HepG2 (cell line): ENCODE measurements around the gene NACC2. TPM values are rescaled to one million over a fixed set of nuclear protein-coding genes. Genes with fewer than 3 reads are reported as not detected.

Source experiments
- BRD4 ChIP-seq: sonication (generic); formaldehyde crosslinking; IDR thresholded peaks from 2 replicates; pipeline ENCODE4 v1.4.0; 2020; ENCODE audit warnings: missing genetic modification reagents
- MAFF ChIP-seq: IDR thresholded peaks from 2 replicates; pipeline ENCODE4 v1.6.1; 2011; ENCODE audit warnings: low read depth, low read length, improper control_type of control experiment
- MBNL3 ChIP-seq: fragments of 250-450 bp; sonication (Bioruptor Pico); conservative IDR thresholded peaks from 2 replicates; pipeline ENCODE4 v1.8.0; 2022; ENCODE audit warnings: mild to moderate bottlenecking, inconsistent platforms
- NR3C1 ChIP-seq: sonication (generic); formaldehyde crosslinking; IDR thresholded peaks from 2 replicates; pipeline ENCODE4 v1.4.0; 2020; ENCODE audit warnings: missing genetic modification reagents
- PCBP2 ChIP-seq: fragments of 200-400 bp; formaldehyde crosslinking; optimal IDR thresholded peaks from 2 replicates; pipeline ENCODE3; 2018; ENCODE audit warnings: low read length, low read depth; ENCODE audit not compliant: poor library complexity, severe bottlenecking
- PHF20 ChIP-seq: sonication (generic); formaldehyde crosslinking; IDR thresholded peaks from 2 replicates; pipeline ENCODE4 v1.5.0; 2020; ENCODE audit warnings: mild to moderate bottlenecking, missing genetic modification reagents
- PLRG1 ChIP-seq: fragments of 450-650 bp; conservative IDR thresholded peaks from 2 replicates; pipeline ENCODE4 v1.6.1; 2016
- RBM39 ChIP-seq: fragments of 200-400 bp; formaldehyde crosslinking; IDR thresholded peaks from one replicate; pipeline ENCODE4 v1.6.1; 2018; ENCODE audit warnings: antibody characterized with exemption, mild to moderate bottlenecking, low read depth, low read length; ENCODE audit not compliant: poor library complexity, severe bottlenecking
- RFX5 ChIP-seq: IDR thresholded peaks from 2 replicates; pipeline ENCODE4 v1.6.1; 2011; ENCODE audit warnings: low read depth, low read length, improper control_type of control experiment
- SMARCC2 ChIP-seq: fragments of 450-650 bp; IDR thresholded peaks from 2 replicates; pipeline ENCODE4 v1.6.1; 2017; ENCODE audit warnings: antibody characterized with exemption, mild to moderate bottlenecking
- TARDBP ChIP-seq: sonication (generic); formaldehyde crosslinking; IDR thresholded peaks from 2 replicates; pipeline ENCODE4 v1.8.0; 2022; ENCODE audit warnings: mild to moderate bottlenecking, missing genetic modification reagents
- ZNF24 ChIP-seq: fragments of 450-650 bp; IDR thresholded peaks from 2 replicates; pipeline ENCODE4 v1.6.1; 2017; ENCODE audit warnings: antibody characterized with exemption, mild to moderate bottlenecking
- ZNF333 ChIP-seq: sonication (generic); formaldehyde crosslinking; IDR thresholded peaks from 2 replicates; pipeline ENCODE4 v1.4.0; 2020; ENCODE audit warnings: mild to moderate bottlenecking, missing genetic modification reagents, borderline replicate concordance
- ZNF343 ChIP-seq: sonication (generic); formaldehyde crosslinking; IDR thresholded peaks from 2 replicates; pipeline ENCODE4 v1.4.0; 2020; ENCODE audit warnings: mild to moderate bottlenecking, missing genetic modification reagents
- ZNF790 ChIP-seq: sonication (generic); formaldehyde crosslinking; IDR thresholded peaks from 2 replicates; pipeline ENCODE4 v1.8.0; 2022; ENCODE audit warnings: missing genetic modification reagents, mild to moderate bottlenecking, borderline replicate concordance
- polyA plus RNA-seq, 8 experiments: library from polyadenylated mRNA; depleted of rRNA in 3 of 8; stranded (reverse) in 7 of 8; unstranded in 1 of 8; fragments of >200 nt; fragmentation: Illumina TruSeq in 4 of 8; extraction: Trizol in 4 of 8; gene quantifications; 2 replicates each; pipeline versions ENCODE4 v1.2.1 to v1.2.3, GENCODE V29; 2011 to 2016; ENCODE audit warnings: low read depth in 4 of 8, missing spikeins in 1 of 8, mixed read lengths in 1 of 8; ENCODE audit not compliant: insufficient read depth in 1 of 8
- total RNA-seq, 5 experiments: library from RNA; depleted of rRNA; stranded (reverse); fragments of >200 nt; fragmentation: Illumina TruSeq; extraction: Trizol; gene quantifications; 2 replicates each; pipeline ENCODE4 v1.2.3, GENCODE V29; 2016; ENCODE audit warnings: low read depth in 1 of 5
- TF ChIP-seq, protein P1 (sequence below): sonication (generic); formaldehyde crosslinking; IDR thresholded peaks from 2 replicates; pipeline ENCODE4 v1.5.0; 2020; ENCODE audit warnings: mild to moderate bottlenecking, missing genetic modification reagents
- TF ChIP-seq, protein P2 (sequence below): sonication (generic); formaldehyde crosslinking; IDR thresholded peaks from 2 replicates; pipeline ENCODE4 v1.5.1; 2020; ENCODE audit warnings: mild to moderate bottlenecking, missing genetic modification reagents, moderate library complexity
- TF ChIP-seq, protein P3 (sequence below): sonication (generic); formaldehyde crosslinking; IDR thresholded peaks from 2 replicates; pipeline ENCODE4 v1.5.0; 2020; ENCODE audit warnings: missing genetic modification reagents
- TF ChIP-seq, protein P4 (sequence below): IDR thresholded peaks from 2 replicates; pipeline ENCODE4 v1.6.1; 2018; ENCODE audit warnings: missing genetic modification reagents
- TF ChIP-seq, protein P5 (sequence below): sonication (generic); formaldehyde crosslinking; conservative IDR thresholded peaks from 2 replicates; pipeline ENCODE4 v1.5.0; 2020; ENCODE audit warnings: missing genetic modification reagents
- TF ChIP-seq, protein P6 (sequence below): sonication (generic); formaldehyde crosslinking; IDR thresholded peaks from 2 replicates; pipeline ENCODE4 v1.8.0; 2022; ENCODE audit warnings: mild to moderate bottlenecking, missing genetic modification reagents, borderline replicate concordance

NACC2 gene
- total and polyA plus RNA-seq, 2 of the 13 experiments (the other 11 are each of a cell fraction or from before 2014, with no cell fraction given) = 5.9 to 12.3 TPM

DNA sequence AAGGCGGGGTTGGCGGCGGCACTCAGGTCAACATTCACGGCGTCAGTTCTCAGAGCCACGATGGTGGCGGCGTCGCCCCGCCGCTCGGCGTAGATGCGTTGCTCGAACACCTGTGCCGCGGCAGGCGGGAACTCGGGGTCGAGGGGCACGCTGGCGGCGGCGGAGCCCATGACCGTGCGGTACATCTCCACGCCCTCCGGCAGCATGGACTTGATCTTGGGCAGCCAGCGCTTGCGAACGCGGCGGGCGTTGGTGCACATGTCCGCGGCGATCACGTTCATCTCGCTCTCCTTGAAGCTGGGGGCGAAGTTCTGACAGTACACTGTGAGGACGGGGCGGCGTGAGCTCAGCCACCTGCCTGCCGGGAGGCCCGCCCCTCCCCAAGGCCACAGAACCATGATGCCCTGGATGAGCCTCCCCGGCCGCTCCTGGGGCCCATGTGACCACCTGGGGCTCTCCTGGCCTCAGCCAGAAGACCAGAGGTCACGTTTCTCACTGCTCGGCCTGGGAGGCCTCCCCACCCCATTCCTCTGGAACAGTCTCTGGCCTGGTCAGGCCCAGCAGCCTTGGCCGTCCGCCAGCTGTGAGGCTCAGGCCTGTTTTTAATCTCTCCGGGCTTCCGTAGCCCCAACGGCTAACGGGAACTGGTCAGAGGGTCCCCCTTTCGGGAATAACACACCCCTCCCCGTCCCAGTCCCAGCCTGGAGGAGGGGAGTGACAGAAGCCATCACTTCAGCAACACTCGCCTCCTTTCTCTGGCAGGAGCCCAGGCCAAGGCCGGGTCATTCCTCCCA, 83.2 kb downstream of the NACC2 start (continued):
- TF ChIP-seq, protein P1, sequence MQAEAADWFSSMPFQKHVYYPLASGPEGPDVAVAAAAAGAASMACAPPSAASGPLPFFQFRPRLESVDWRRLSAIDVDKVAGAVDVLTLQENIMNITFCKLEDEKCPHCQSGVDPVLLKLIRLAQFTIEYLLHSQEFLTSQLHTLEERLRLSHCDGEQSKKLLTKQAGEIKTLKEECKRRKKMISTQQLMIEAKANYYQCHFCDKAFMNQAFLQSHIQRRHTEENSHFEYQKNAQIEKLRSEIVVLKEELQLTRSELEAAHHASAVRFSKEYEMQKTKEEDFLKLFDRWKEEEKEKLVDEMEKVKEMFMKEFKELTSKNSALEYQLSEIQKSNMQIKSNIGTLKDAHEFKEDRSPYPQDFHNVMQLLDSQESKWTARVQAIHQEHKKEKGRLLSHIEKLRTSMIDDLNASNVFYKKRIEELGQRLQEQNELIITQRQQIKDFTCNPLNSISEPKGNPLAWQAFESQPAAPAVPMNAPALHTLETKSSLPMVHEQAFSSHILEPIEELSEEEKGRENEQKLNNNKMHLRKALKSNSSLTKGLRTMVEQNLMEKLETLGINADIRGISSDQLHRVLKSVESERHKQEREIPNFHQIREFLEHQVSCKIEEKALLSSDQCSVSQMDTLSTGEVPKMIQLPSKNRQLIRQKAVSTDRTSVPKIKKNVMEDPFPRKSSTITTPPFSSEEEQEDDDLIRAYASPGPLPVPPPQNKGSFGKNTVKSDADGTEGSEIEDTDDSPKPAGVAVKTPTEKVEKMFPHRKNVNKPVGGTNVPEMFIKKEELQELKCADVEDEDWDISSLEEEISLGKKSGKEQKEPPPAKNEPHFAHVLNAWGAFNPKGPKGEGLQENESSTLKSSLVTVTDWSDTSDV = no peak
- TF ChIP-seq NR3C1 (CRISPR knock-in tag) (no peak), RBM39 (peak; percentile 19), BRD4 (CRISPR knock-in tag) (peak; percentile 75), SMARCC2 (no peak), ZNF790 (no peak), MAFF (no peak), PLRG1 (no peak), MBNL3 (no peak), TARDBP (CRISPR knock-in tag) (peak; percentile 92), ZNF333 (CRISPR knock-in tag) (peak; percentile 90; the same call in 1 of the 2 replicates), ZNF24 (no peak), RFX5 (no peak), PHF20 (CRISPR knock-in tag) (peak; percentile 66), ZNF343 (CRISPR knock-in tag) (peak; percentile 89), PCBP2 (no peak)
- TF ChIP-seq, protein P2, sequence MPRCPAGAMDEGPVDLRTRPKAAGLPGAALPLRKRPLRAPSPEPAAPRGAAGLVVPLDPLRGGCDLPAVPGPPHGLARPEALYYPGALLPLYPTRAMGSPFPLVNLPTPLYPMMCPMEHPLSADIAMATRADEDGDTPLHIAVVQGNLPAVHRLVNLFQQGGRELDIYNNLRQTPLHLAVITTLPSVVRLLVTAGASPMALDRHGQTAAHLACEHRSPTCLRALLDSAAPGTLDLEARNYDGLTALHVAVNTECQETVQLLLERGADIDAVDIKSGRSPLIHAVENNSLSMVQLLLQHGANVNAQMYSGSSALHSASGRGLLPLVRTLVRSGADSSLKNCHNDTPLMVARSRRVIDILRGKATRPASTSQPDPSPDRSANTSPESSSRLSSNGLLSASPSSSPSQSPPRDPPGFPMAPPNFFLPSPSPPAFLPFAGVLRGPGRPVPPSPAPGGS (CRISPR knock-in tag) = peak; percentile 95
- TF ChIP-seq, protein P3, sequence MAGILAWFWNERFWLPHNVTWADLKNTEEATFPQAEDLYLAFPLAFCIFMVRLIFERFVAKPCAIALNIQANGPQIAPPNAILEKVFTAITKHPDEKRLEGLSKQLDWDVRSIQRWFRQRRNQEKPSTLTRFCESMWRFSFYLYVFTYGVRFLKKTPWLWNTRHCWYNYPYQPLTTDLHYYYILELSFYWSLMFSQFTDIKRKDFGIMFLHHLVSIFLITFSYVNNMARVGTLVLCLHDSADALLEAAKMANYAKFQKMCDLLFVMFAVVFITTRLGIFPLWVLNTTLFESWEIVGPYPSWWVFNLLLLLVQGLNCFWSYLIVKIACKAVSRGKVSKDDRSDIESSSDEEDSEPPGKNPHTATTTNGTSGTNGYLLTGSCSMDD (CRISPR knock-in tag) = no peak
- TF ChIP-seq, protein P4, sequence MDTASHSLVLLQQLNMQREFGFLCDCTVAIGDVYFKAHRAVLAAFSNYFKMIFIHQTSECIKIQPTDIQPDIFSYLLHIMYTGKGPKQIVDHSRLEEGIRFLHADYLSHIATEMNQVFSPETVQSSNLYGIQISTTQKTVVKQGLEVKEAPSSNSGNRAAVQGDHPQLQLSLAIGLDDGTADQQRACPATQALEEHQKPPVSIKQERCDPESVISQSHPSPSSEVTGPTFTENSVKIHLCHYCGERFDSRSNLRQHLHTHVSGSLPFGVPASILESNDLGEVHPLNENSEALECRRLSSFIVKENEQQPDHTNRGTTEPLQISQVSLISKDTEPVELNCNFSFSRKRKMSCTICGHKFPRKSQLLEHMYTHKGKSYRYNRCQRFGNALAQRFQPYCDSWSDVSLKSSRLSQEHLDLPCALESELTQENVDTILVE (CRISPR knock-in tag) = peak; percentile 97
- TF ChIP-seq, protein P5, sequence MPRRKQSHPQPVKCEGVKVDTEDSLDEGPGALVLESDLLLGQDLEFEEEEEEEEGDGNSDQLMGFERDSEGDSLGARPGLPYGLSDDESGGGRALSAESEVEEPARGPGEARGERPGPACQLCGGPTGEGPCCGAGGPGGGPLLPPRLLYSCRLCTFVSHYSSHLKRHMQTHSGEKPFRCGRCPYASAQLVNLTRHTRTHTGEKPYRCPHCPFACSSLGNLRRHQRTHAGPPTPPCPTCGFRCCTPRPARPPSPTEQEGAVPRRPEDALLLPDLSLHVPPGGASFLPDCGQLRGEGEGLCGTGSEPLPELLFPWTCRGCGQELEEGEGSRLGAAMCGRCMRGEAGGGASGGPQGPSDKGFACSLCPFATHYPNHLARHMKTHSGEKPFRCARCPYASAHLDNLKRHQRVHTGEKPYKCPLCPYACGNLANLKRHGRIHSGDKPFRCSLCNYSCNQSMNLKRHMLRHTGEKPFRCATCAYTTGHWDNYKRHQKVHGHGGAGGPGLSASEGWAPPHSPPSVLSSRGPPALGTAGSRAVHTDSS (CRISPR knock-in tag) = no peak
- TF ChIP-seq, protein P6, sequence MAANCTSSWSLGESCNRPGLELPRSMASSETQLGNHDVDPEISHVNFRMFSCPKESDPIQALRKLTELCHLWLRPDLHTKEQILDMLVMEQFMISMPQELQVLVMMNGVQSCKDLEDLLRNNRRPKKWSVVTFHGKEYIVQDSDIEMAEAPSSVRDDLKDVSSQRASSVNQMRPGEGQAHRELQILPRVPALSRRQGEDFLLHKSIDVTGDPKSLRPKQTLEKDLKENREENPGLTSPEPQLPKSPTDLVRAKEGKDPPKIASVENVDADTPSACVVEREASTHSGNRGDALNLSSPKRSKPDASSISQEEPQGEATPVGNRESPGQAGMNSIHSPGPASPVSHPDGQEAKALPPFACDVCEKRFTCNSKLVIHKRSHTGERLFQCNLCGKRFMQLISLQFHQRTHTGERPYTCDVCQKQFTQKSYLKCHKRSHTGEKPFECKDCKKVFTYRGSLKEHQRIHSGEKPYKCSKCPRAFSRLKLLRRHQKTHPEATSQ (CRISPR knock-in tag) = peak; percentile 78
